Testis (tissue), 2 donors: Measurements from ENCODE around the gene RAB3C.

Experiments used
- POLR2A ChIP-seq: fragments of 450-650 bp; IDR thresholded peaks from one replicate; pipeline ENCODE4 v1.6.1; 2017; ENCODE audit warnings: antibody characterized with exemption, mild to moderate bottlenecking, moderate library complexity
- TF ChIP-seq, protein P1 (sequence below), 3 experiments: fragments of 450-650 bp in 2 of 3; fragments of 200-600 bp in 1 of 3; sonication (generic) in 1 of 3; IDR thresholded peaks; one replicate each; pipeline ENCODE4 v1.5.1; 2016 to 2019; ENCODE audit warnings: antibody characterized with exemption in 3 of 3, mild to moderate bottlenecking in 2 of 3, moderate library complexity in 1 of 3

DNA sequence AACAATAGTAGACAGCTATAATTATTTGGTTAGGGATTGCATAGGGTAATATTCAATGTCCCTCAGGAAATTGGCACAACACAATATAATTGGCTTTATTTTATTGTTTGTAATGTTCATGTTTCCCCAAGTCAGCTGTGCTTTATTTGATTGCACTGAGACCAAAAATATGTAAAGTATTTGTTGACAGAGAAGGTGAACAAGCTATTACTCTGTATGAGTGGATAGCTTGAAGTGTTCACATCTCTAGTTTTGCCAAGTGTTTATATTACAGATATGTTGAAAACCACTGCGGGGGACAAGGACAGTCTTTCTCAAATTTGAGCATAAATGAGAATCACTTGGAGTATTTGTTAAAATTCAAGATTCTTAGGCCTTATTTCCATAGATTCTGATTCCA lies 83.3 kb downstream of the RAB3C start:
- TF ChIP-seq, protein P1, sequence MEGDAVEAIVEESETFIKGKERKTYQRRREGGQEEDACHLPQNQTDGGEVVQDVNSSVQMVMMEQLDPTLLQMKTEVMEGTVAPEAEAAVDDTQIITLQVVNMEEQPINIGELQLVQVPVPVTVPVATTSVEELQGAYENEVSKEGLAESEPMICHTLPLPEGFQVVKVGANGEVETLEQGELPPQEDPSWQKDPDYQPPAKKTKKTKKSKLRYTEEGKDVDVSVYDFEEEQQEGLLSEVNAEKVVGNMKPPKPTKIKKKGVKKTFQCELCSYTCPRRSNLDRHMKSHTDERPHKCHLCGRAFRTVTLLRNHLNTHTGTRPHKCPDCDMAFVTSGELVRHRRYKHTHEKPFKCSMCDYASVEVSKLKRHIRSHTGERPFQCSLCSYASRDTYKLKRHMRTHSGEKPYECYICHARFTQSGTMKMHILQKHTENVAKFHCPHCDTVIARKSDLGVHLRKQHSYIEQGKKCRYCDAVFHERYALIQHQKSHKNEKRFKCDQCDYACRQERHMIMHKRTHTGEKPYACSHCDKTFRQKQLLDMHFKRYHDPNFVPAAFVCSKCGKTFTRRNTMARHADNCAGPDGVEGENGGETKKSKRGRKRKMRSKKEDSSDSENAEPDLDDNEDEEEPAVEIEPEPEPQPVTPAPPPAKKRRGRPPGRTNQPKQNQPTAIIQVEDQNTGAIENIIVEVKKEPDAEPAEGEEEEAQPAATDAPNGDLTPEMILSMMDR (IDR thresholded peaks at IDR 0.05): no peak
- TF ChIP-seq POLR2A: no peak
